Left ventricle myocardium inferior (tissue), 1 donor: Measurements from ENCODE around the gene SASH1. TPM values are rescaled to one million over a fixed set of nuclear protein-coding genes. Genes with fewer than 3 reads are reported as not detected.
"Not testable (repeated sequence)": the region's sequence is repeated elsewhere in the genome, so short reads cannot be mapped to it uniquely, and the experiment has no call there.

Experiments
- DNase-seq: peaks from one replicate; pipeline ENCODE4 v3.0.0-alpha.2; 2020
- H3K27ac ChIP-seq: fragments of 200-600 bp; replicated peaks from 2 replicates; pipeline ENCODE4 v1.8.0; 2021
- H3K27me3 ChIP-seq: fragments of 200-600 bp; 2 replicates; pipeline ENCODE4 v1.8.0; 2021; ENCODE audit warnings: low read depth
- H3K36me3 ChIP-seq: fragments of 200-600 bp; 2 replicates; pipeline ENCODE4 v1.8.0; 2021
- H3K4me1 ChIP-seq: fragments of 200-600 bp; 2 replicates; pipeline ENCODE4 v1.8.0; 2021
- H3K4me3 ChIP-seq: fragments of 200-600 bp; 2 replicates; pipeline ENCODE4 v1.8.0; 2021; ENCODE audit warnings: mild to moderate bottlenecking, moderate library complexity
- H3K9me3 ChIP-seq: fragments of 200-600 bp; replicated peaks from 2 replicates; pipeline ENCODE4 v1.8.0; 2021
- intact Hi-C: fragments of 100-400 bp; cut with micrococcal nuclease; formaldehyde crosslinking; loops from one replicate; pipeline ENCODE4 v1.11.0; 2022
- total RNA-seq: library from RNA; stranded (reverse); fragmentation: NEBNext Ultra II Directional; extraction: Animal tissue kit (Norgen Biotek cat#: 25700); gene quantifications from one replicate; pipeline ENCODE4 v1.2.1, GENCODE V29; 2021
- TF ChIP-seq, protein P1 (sequence below): fragments of 200-600 bp; IDR thresholded peaks from 2 replicates; pipeline ENCODE4 v1.8.0; 2021; ENCODE audit warnings: antibody characterized with exemption, mild to moderate bottlenecking, borderline replicate concordance
- donor health status: DM: no; HTN: yes; CAD: no; lungs with severe emphysema.

Gene SASH1
- total RNA-seq, 1 donor from 2014 or later, result 22.5 TPM

DNA sequence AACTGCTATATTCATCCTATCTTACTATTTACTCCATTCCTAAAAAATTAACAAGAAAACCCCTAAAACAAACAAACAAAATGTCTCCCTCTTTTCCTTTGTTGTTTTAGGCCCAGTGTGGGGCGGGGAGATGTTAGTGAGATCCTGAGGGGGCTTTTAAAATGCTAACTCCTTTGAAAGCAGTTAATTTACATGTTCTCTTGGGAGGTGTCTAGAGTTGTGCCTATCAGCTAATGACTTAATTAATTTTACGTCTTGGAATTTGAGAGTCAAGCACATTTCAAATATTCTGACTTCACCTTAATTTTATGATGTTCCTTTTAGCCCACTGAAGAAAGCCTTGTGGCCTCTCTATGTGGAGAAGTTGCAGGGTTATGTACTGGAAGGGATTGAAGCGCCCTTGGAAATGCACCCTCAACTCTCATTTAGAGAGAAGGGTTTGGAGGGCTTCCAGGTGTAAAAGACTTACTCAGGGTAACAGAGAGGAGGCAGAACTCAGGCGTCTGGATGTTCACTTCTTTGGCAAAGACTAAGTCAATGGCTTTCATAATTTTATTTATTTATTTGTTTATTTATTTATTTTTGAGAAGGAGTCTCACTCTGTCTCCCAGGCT lies 4.9 kb downstream of the SASH1 start:
- H3K36me3 ChIP-seq, result no peaks in the 10 kb centered on the region
- intact Hi-C loops, result loop anchor here (10.0 kb wide), 1 partner anchor 117 kb away; no protein-coding TSS in a partner anchor
- no peaks in the 10 kb centered on the region for H3K9me3 ChIP-seq
- TF ChIP-seq, protein P1, sequence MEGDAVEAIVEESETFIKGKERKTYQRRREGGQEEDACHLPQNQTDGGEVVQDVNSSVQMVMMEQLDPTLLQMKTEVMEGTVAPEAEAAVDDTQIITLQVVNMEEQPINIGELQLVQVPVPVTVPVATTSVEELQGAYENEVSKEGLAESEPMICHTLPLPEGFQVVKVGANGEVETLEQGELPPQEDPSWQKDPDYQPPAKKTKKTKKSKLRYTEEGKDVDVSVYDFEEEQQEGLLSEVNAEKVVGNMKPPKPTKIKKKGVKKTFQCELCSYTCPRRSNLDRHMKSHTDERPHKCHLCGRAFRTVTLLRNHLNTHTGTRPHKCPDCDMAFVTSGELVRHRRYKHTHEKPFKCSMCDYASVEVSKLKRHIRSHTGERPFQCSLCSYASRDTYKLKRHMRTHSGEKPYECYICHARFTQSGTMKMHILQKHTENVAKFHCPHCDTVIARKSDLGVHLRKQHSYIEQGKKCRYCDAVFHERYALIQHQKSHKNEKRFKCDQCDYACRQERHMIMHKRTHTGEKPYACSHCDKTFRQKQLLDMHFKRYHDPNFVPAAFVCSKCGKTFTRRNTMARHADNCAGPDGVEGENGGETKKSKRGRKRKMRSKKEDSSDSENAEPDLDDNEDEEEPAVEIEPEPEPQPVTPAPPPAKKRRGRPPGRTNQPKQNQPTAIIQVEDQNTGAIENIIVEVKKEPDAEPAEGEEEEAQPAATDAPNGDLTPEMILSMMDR, result no peak
- H3K4me1 ChIP-seq, result peaks cover 76% of the 10 kb centered on the region
- peak overlapping the region; percentile 95 for H3K27ac ChIP-seq
- H3K4me3 ChIP-seq, result no peak overlapping the region
- DNase-seq, result no peak
- H3K27me3 ChIP-seq, result no peaks in the 10 kb centered on the region

DNA sequence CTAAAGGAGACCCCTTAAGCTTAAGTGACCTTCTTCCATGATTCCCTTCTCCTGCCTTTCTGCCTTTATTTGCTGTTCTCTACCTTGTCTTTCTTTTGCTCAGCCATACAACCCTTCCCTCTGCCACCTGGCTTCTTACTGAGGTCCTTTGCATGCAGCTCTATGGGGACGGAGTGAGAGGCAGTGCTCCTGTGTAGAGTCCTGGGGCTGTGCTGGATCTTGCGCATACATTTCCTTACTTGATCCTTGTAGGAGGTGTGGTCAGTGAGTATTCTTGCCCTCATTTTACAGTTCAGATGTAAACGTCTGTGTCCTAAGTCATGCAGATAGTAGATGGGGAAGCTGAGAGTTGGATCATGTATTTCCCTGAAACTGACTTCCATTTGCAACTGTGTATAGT lies 5.7 kb downstream of the SASH1 start:
- intact Hi-C loops, result loop anchor here (10.0 kb wide), 1 partner anchor 116 kb away; no protein-coding TSS in a partner anchor
- Histone ChIP-seq H3K27me3 (no peaks in the 10 kb centered on the region), H3K27ac (no peak overlapping the region), H3K36me3 (no peaks in the 10 kb centered on the region), H3K4me3 (no peak overlapping the region), H3K9me3 (no peaks in the 10 kb centered on the region), H3K4me1 (peaks cover 72% of the 10 kb centered on the region)
- DNase-seq, result no peak
- TF ChIP-seq, protein P1, result no peak

DNA sequence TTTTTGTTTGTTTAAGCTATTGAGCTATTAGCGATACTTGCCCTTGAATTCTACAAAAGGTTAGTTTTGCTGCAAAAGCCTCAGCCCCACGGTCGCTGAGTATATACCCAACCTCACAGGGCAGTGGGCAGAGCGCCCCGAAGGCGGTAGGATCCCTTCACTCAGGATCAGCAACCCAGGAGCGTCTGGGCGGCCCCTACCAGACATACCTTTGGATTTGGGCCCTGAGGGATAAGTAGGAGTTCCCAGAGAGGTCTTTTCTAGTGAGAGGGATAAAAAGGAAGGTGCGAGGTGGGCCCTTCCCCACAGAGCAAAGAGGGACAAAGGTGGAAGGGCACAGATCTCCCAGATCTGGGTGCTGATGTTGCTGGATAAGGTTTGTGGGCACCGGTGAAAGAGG lies 6.1 kb downstream of the SASH1 start:
- no peak overlapping the region for H3K27ac ChIP-seq
- H3K9me3 ChIP-seq, result no peaks in the 10 kb centered on the region
- no peak overlapping the region for H3K4me3 ChIP-seq
- H3K27me3 ChIP-seq, result no peaks in the 10 kb centered on the region
- DNase-seq, result no peak
- H3K36me3 ChIP-seq, result peaks cover 3% of the 10 kb centered on the region
- peaks cover 67% of the 10 kb centered on the region for H3K4me1 ChIP-seq
- intact Hi-C loops, result loop anchor here (10.0 kb wide), 1 partner anchor 116 kb away; no protein-coding TSS in a partner anchor
- TF ChIP-seq, protein P1, result no peak

DNA sequence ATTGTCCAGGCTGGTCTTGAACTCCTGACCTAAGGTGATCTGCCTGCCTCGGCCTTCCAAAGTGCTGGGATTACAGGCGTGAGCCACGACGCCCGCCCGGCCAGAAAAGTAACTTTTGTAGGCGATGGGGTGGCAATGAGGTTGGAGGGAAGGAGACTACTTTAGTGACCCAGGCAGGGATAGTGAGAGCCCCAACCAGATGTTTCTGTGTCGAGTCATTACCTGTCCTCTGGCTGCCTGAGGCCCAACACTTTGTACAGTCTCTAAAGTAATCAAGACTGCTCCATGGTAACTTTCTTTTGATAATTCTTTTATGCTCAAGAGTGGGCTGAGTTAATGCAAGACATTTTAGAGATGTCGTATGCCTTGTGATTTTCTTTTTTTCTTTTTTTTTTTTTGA lies 6.8 kb downstream of the SASH1 start:
- TF ChIP-seq, protein P1, result no peak
- H3K9me3 ChIP-seq, result no peaks in the 10 kb centered on the region
- peaks cover 5% of the 10 kb centered on the region for H3K36me3 ChIP-seq
- H3K4me3 ChIP-seq, result no peak overlapping the region
- no peak overlapping the region for H3K27ac ChIP-seq
- DNase-seq, result no peak
- H3K4me1 ChIP-seq, result peaks cover 60% of the 10 kb centered on the region
- no peaks in the 10 kb centered on the region for H3K27me3 ChIP-seq
- intact Hi-C loops, result loop anchor here (10.0 kb wide), 1 partner anchor 115 kb away; no protein-coding TSS in a partner anchor

DNA sequence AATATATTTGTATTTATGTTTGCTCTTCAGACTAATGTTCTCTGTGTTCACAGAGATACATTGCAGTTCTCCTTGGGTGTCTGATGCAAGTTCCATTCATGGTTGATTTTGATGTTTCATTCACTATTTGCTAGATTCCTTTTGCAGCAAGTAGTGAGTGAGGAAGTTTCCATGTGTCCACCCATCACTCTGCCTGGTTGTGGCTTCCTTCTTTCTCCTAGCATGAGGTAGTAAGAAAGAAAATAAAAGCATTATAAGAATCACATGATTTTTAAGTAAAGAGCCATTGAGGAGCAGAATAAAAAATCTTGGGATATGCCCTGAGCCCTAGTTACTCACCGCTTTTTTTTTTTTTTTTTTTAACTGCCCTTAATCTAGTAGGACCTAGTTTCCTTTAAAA lies 8.7 kb downstream of the SASH1 start:
- no peak overlapping the region for H3K4me3 ChIP-seq
- H3K4me1 ChIP-seq, result peaks cover 42% of the 10 kb centered on the region
- TF ChIP-seq, protein P1, result no peak
- no peaks in the 10 kb centered on the region for H3K27me3 ChIP-seq
- no peak for DNase-seq
- peaks cover 5% of the 10 kb centered on the region for H3K36me3 ChIP-seq
- H3K27ac ChIP-seq, result no peak overlapping the region
- H3K9me3 ChIP-seq, result no peaks in the 10 kb centered on the region
- intact Hi-C loops, result no loop called here

DNA sequence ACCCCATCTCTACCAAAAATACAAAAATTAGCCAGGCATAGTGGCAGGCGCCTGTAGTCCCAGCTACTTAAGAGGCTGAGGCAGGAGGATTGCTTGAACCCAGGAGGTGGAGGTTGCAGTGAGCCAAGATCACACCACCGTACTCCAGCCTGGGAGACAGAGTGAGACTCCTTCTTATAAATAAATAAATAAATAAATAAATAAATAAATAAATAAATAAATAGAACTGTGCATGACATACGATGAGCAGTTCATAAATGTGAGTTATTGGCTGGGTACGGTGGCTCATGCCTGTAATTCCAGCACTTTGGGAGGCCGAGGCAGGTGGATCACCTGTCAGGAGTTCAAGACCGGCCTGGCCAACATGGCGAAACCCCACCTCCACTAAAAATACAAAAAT lies 9.8 kb downstream of the SASH1 start:
- H3K27me3 ChIP-seq, H3K27ac ChIP-seq, H3K4me3 ChIP-seq, intact Hi-C loops, H3K36me3 ChIP-seq, H3K9me3 ChIP-seq, DNase-seq: not testable (repeated sequence)
- peaks cover 40% of the 10 kb centered on the region for H3K4me1 ChIP-seq
